Measurements from ENCODE around the gene TNRC6B. TPM values are rescaled to one million over a fixed set of nuclear protein-coding genes. Genes with fewer than 3 reads are reported as not detected.

The TNRC6B gene
- total and polyA plus RNA-seq, 2 of the 13 experiments (the other 11 are each of a cell fraction or from before 2014, with no cell fraction given), result 8.9 to 13.2 TPM

DNA sequence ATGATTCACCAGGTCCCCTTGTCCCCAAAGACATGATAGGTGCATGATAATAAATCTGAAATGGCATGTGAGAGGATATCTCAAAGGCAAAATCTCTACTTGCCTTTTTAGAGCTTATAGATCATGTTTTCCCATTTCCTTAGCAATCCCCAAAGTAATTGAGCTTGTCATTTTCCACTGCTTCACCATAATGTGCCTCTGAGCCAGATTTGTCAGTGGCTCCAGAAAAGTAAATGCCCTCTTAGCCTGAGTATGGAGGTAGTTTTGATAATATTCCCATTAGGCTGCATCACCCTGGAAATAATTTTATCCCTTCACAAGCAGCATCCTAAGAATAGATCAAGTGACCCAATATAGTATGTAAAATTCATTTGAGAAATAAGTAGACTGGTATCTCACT is 131.9 kb downstream of the TNRC6B start:
- H3K36me3 ChIP-seq (replicated peaks in 1 of 2; ENCODE audit: control insufficient read depth in 1 of 2, insufficient read depth in 2 of 2, low read length in 2 of 2), result peaks cover 21 to 79% of the 10 kb centered on the region in 2 experiments

More for the DNA sequence above, 131.9 kb downstream of the TNRC6B start:
- FAIRE-seq (no peak), DNase-seq (ENCODE audit: low spot score) (no peak), ATAC-seq (no peak)
- H3K4me1 ChIP-seq (ENCODE audit: insufficient read depth, low read length), result no peaks in the 10 kb centered on the region
- no peaks in the 10 kb centered on the region for H3K79me2 ChIP-seq (ENCODE audit: insufficient read depth, low read length)
- in situ Hi-C loops (cut with HindIII; ENCODE audit: extremely low pct_ligation_motif_present, low pct_unique_long_range_greater_than_20kb) (no loop called here), intact Hi-C loops (cut with micrococcal nuclease; ENCODE audit: unreplicated experiment) (no loop called here)
- no peak for TF ChIP-seq ZNF432 (CRISPR knock-in tag; IDR thresholded peaks at IDR 0.05; ENCODE audit: borderline replicate concordance)
- no peak for TF ChIP-seq NFE2L1 (CRISPR knock-in tag; IDR thresholded peaks at IDR 0.05; ENCODE audit: borderline replicate concordance)
- TF ChIP-seq, protein P1, sequence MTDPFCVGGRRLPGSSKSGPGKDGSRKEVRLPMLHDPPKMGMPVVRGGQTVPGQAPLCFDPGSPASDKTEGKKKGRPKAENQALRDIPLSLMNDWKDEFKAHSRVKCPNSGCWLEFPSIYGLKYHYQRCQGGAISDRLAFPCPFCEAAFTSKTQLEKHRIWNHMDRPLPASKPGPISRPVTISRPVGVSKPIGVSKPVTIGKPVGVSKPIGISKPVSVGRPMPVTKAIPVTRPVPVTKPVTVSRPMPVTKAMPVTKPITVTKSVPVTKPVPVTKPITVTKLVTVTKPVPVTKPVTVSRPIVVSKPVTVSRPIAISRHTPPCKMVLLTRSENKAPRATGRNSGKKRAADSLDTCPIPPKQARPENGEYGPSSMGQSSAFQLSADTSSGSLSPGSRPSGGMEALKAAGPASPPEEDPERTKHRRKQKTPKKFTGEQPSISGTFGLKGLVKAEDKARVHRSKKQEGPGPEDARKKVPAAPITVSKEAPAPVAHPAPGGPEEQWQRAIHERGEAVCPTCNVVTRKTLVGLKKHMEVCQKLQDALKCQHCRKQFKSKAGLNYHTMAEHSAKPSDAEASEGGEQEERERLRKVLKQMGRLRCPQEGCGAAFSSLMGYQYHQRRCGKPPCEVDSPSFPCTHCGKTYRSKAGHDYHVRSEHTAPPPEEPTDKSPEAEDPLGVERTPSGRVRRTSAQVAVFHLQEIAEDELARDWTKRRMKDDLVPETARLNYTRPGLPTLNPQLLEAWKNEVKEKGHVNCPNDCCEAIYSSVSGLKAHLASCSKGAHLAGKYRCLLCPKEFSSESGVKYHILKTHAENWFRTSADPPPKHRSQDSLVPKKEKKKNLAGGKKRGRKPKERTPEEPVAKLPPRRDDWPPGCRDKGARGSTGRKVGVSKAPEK (CRISPR knock-in tag; IDR thresholded peaks at IDR 0.05; ENCODE audit: borderline replicate concordance), result no peak
- TF ChIP-seq ZMYM4 (CRISPR knock-in tag; IDR thresholded peaks at IDR 0.05), result no peak
- TF ChIP-seq ZNF446 (CRISPR knock-in tag; IDR thresholded peaks at IDR 0.05), result no peak
- TF ChIP-seq FOXA3 (CRISPR knock-in tag; IDR thresholded peaks at IDR 0.05), result no peak
- TF ChIP-seq NR3C1 (CRISPR knock-in tag; IDR thresholded peaks at IDR 0.05), result no peak
- no peak for TF ChIP-seq ZNF547 (CRISPR knock-in tag; IDR thresholded peaks at IDR 0.05)
- TF ChIP-seq ZNF496 (CRISPR knock-in tag; IDR thresholded peaks at IDR 0.05; ENCODE audit: insufficient replicate concordance), result no peak
- no peak for TF ChIP-seq ZNF615 (CRISPR knock-in tag; IDR thresholded peaks at IDR 0.05; ENCODE audit: borderline replicate concordance)
- no peak for TF ChIP-seq ZNF724P (CRISPR knock-in tag; IDR thresholded peaks at IDR 0.05; ENCODE audit: borderline replicate concordance)
- TF ChIP-seq, protein P2, sequence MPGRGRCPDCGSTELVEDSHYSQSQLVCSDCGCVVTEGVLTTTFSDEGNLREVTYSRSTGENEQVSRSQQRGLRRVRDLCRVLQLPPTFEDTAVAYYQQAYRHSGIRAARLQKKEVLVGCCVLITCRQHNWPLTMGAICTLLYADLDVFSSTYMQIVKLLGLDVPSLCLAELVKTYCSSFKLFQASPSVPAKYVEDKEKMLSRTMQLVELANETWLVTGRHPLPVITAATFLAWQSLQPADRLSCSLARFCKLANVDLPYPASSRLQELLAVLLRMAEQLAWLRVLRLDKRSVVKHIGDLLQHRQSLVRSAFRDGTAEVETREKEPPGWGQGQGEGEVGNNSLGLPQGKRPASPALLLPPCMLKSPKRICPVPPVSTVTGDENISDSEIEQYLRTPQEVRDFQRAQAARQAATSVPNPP (CRISPR knock-in tag; IDR thresholded peaks at IDR 0.05), result no peak
- TF ChIP-seq MEIS2 (CRISPR knock-in tag; IDR thresholded peaks at IDR 0.05), result no peak
- TF ChIP-seq, protein P3, sequence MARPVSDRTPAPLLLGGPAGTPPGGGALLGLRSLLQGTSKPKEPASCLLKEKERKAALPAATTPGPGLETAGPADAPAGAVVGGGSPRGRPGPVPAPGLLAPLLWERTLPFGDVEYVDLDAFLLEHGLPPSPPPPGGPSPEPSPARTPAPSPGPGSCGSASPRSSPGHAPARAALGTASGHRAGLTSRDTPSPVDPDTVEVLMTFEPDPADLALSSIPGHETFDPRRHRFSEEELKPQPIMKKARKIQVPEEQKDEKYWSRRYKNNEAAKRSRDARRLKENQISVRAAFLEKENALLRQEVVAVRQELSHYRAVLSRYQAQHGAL (CRISPR knock-in tag; IDR thresholded peaks at IDR 0.05; ENCODE audit: not compliant biosample characterization), result no peak
- no peak for TF ChIP-seq KMT2B (CRISPR knock-in tag; IDR thresholded peaks at IDR 0.05)
- TF ChIP-seq, protein P4, sequence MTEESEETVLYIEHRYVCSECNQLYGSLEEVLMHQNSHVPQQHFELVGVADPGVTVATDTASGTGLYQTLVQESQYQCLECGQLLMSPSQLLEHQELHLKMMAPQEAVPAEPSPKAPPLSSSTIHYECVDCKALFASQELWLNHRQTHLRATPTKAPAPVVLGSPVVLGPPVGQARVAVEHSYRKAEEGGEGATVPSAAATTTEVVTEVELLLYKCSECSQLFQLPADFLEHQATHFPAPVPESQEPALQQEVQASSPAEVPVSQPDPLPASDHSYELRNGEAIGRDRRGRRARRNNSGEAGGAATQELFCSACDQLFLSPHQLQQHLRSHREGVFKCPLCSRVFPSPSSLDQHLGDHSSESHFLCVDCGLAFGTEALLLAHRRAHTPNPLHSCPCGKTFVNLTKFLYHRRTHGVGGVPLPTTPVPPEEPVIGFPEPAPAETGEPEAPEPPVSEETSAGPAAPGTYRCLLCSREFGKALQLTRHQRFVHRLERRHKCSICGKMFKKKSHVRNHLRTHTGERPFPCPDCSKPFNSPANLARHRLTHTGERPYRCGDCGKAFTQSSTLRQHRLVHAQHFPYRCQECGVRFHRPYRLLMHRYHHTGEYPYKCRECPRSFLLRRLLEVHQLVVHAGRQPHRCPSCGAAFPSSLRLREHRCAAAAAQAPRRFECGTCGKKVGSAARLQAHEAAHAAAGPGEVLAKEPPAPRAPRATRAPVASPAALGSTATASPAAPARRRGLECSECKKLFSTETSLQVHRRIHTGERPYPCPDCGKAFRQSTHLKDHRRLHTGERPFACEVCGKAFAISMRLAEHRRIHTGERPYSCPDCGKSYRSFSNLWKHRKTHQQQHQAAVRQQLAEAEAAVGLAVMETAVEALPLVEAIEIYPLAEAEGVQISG (CRISPR knock-in tag; IDR thresholded peaks at IDR 0.05), result no peak
- no peak overlapping the region for H3K4me3 ChIP-seq (replicated peaks in 1 of 3; ENCODE audit: insufficient read depth in 1 of 3, low read depth in 2 of 3, low read length in 3 of 3)
- H3K9ac ChIP-seq (ENCODE audit: insufficient read depth, low read depth, low read length), result no peak overlapping the region
- no peak overlapping the region for H3K27ac ChIP-seq (ENCODE audit: extremely low read length, insufficient read depth, low read length)
- H3K4me2 ChIP-seq (ENCODE audit: low read depth, low read length), result no peak overlapping the region
- no peaks in the 10 kb centered on the region for H3K9me3 ChIP-seq (ENCODE audit: low read length)
- H4K20me1 ChIP-seq (ENCODE audit: insufficient read depth, low read length), result no peaks in the 10 kb centered on the region
- H3K27me3 ChIP-seq (ENCODE audit: control insufficient read depth in 1 of 2, insufficient read depth in 2 of 2, low read length in 2 of 2), result no peaks in the 10 kb centered on the region
- H2AFZ ChIP-seq (ENCODE audit: low read length), result no peak overlapping the region
- ChIA-PET POLR2A (no interaction called here), CTCF (ENCODE audit: low intra/inter-chr PET ratio, low total read pairs) (no interaction called here)
- BruUV-seq (replicated peaks), result no TSS peak
